OCI-LY1 (cell line): ENCODE results near the gene ARHGAP24.

ENCODE experiments used
- CTCF ChIP-seq: fragments of 200-600 bp; sonication (generic), shearing (Covaris generic); IDR thresholded peaks from 2 replicates; pipeline ENCODE4 v1.5.1; 2017; ENCODE audit warnings: mild to moderate bottlenecking, antibody characterized with exemption, low read length, moderate library complexity, mixed read lengths
- EZH2 ChIP-seq: fragments of 200-600 bp; sonication (generic), shearing (Covaris generic); IDR thresholded peaks from 2 replicates; pipeline ENCODE4 v1.8.0; 2017; ENCODE audit warnings: borderline replicate concordance, mixed run types, mild to moderate bottlenecking, antibody characterized with exemption, low read length, moderate library complexity, mixed read lengths

GRCh38 chr4:85569730-85570299 is 94.9 kb downstream of the ARHGAP24 start:
- TF ChIP-seq CTCF, result no peak
- no peak for TF ChIP-seq EZH2
